Panc1 (cell line): ENCODE data around the gene BEST3. TPM values are rescaled to one million over a fixed set of nuclear protein-coding genes. Genes with fewer than 3 reads are reported as not detected.

ENCODE experiments used
- ATAC-seq: fragments of 200-7000 bp; cut with Tn5 transposase; 2 replicates; pipeline ENCODE4 v1.9.1; 2020; ENCODE audit warnings: mild to moderate bottlenecking, moderate library complexity
- BruUV-seq: library from RNA; stranded (reverse); fragments of 400-500 nt; replicated peaks from 2 replicates; lab custom pipeline; 2021; lab: Mats Ljungman, UMichigan
- CTCF ChIA-PET: fragments of 300-600 bp; sonication (Branson Sonifier 250); formaldehyde crosslinking; loops from one replicate; lab custom pipeline; 2022; ENCODE audit warnings: antibody characterized with exemption; lab: Charles Lee
- POLR2A ChIA-PET: fragments of 300-600 bp; sonication (Branson Sonifier 250); formaldehyde crosslinking; loops from one replicate; lab custom pipeline; 2022; ENCODE audit warnings: antibody characterized with exemption; lab: Charles Lee
- DNase-seq: peaks from one replicate; pipeline ENCODE4 v3.0.0-alpha.2; 2010; ENCODE audit warnings: low read depth, low spot score
- H3K27ac ChIP-seq: 2 replicates; pipeline ENCODE4 v1.5.1; 2011; ENCODE audit warnings: mild to moderate bottlenecking, low read length, inconsistent platforms
- H3K27me3 ChIP-seq: fragments of 200-500 bp; sonication (Bioruptor generic); 2 replicates; pipeline ENCODE4 v1.6.0; 2014; ENCODE audit warnings: low read length, inconsistent platforms; ENCODE audit not compliant: control insufficient read depth, insufficient read depth
- H3K36me3 ChIP-seq: fragments of 200-500 bp; sonication (Bioruptor generic); 2 replicates; pipeline ENCODE4 v1.5.1; 2014; ENCODE audit warnings: inconsistent platforms, mild to moderate bottlenecking, low read length, moderate library complexity; ENCODE audit not compliant: control insufficient read depth, insufficient read depth
- H3K4me1 ChIP-seq: 2 replicates; pipeline ENCODE4 v1.5.1; 2011; ENCODE audit warnings: inconsistent platforms, mild to moderate bottlenecking, low read length, moderate library complexity; ENCODE audit not compliant: control insufficient read depth, insufficient read depth
- H3K4me3 ChIP-seq, 2 experiments: 2 replicates each; pipeline ENCODE4 v1.5.1; 2011 to 2012; ENCODE audit warnings: low read depth in 2 of 2, low read length in 2 of 2, mild to moderate bottlenecking in 2 of 2, inconsistent platforms in 1 of 2, moderate library complexity in 1 of 2
- H3K9me3 ChIP-seq: fragments of 200-500 bp; sonication (Bioruptor generic); 2 replicates; pipeline ENCODE4 v1.5.1; 2014; ENCODE audit warnings: low read depth, mild to moderate bottlenecking, inconsistent platforms, low read length, moderate library complexity; ENCODE audit not compliant: control insufficient read depth, insufficient read depth
- CTCF ChIP-seq: fragments of 450-650 bp; IDR thresholded peaks from 2 replicates; pipeline ENCODE4 v1.5.1; 2017; ENCODE audit warnings: mild to moderate bottlenecking
- POLR2AphosphoS5 ChIP-seq: IDR thresholded peaks from 2 replicates; pipeline ENCODE4 v1.6.1; 2012; ENCODE audit warnings: mild to moderate bottlenecking, low read depth, low read length, moderate library complexity
- REST ChIP-seq, 2 experiments: IDR thresholded peaks; 2 replicates each; pipeline ENCODE4 v1.6.1; 2011 to 2012; ENCODE audit warnings: low read depth in 2 of 2, control low read depth in 1 of 2, low read length in 1 of 2, mild to moderate bottlenecking in 1 of 2, moderate library complexity in 1 of 2; ENCODE audit not compliant: insufficient read depth in 1 of 2
- SIN3A ChIP-seq: IDR thresholded peaks from 2 replicates; pipeline ENCODE4 v1.6.1; 2012; ENCODE audit warnings: low read depth, mild to moderate bottlenecking, low read length, moderate library complexity, borderline replicate concordance; ENCODE audit not compliant: insufficient read depth
- TCF7L2 ChIP-seq: IDR thresholded peaks from 2 replicates; pipeline ENCODE4 v1.6.1; 2011; ENCODE audit warnings: mild to moderate bottlenecking, low read depth, low read length, inconsistent platforms
- in situ Hi-C: cut with HindIII; loops from 2 replicates; pipeline ENCODE4 v1.10.0; 2016; ENCODE audit warnings: low sequenced_read_pairs, low pct_unique_long_range_greater_than_20kb
- intact Hi-C: fragments of 100-400 bp; cut with micrococcal nuclease; formaldehyde crosslinking; loops from one replicate; pipeline ENCODE4 v1.10.0; 2022; ENCODE audit not compliant: unreplicated experiment
- total RNA-seq: library from RNA; stranded (reverse); gene quantifications from one replicate; pipeline ENCODE4 v1.2.1, GENCODE V29; 2021; ENCODE audit not compliant: unreplicated experiment

BEST3 gene
- total RNA-seq, 1 experiment from 2014 or later = 0.67 TPM

- no peak overlapping the region for H3K27ac ChIP-seq
- H3K36me3 ChIP-seq = no peaks in the 10 kb centered on the region
- no peaks in the 10 kb centered on the region for H3K9me3 ChIP-seq
- H3K4me1 ChIP-seq = peaks cover 4% of the 10 kb centered on the region; the same call in 1 of the 2 replicates
- no peak for DNase-seq
- POLR2A ChIA-PET = interaction anchor here (0.5 kb wide), 1 partner anchor 324 kb away, joined by 8 read pairs; no protein-coding TSS in a partner anchor
- H3K4me3 ChIP-seq = no peak overlapping the region
- in situ Hi-C loops (no loop called here), intact Hi-C loops (no loop called here)
- no peak for TF ChIP-seq POLR2AphosphoS5
- no peak for TF ChIP-seq SIN3A
- no peak for TF ChIP-seq REST (IDR thresholded peaks at IDR 0.05; ENCODE audit: insufficient read depth in 1 of 2, low read depth in 2 of 2, low read length in 1 of 2)
- TF ChIP-seq CTCF = no peak
- no peak for TF ChIP-seq TCF7L2
- CTCF ChIA-PET = interaction anchor here (0.7 kb wide), 1 partner anchor 218 kb away, joined by 3 read pairs; no protein-coding TSS in a partner anchor
- no TSS peak for BruUV-seq
- no peak for ATAC-seq
- no peaks in the 10 kb centered on the region for H3K27me3 ChIP-seq
Observed at GRCh38 chr12:69682110-69682755, 16.9 kb downstream of the BEST3 start.

- POLR2A ChIA-PET = no interaction called here
- CTCF ChIA-PET = no interaction called here
Observed at GRCh38 chr12:69679119-69679518, 20.0 kb downstream of the BEST3 start.

More at GRCh38 chr12:69679119-69679518, 20.0 kb downstream of the BEST3 start:
- Histone ChIP-seq H3K9me3 (no peaks in the 10 kb centered on the region), H3K4me1 (no peaks in the 10 kb centered on the region), H3K27me3 (no peaks in the 10 kb centered on the region), H3K36me3 (no peaks in the 10 kb centered on the region), H3K4me3 (no peak overlapping the region), H3K27ac (no peak overlapping the region)
- DNase-seq (no peak), ATAC-seq (no peak)
- no TSS peak for BruUV-seq
- in situ Hi-C loops = no loop called here
- TF ChIP-seq POLR2AphosphoS5 = no peak
- TF ChIP-seq CTCF = no peak
- intact Hi-C loops = no loop called here
